ENCODE measurements around the gene ACADL.

The ACADL gene

DNA sequence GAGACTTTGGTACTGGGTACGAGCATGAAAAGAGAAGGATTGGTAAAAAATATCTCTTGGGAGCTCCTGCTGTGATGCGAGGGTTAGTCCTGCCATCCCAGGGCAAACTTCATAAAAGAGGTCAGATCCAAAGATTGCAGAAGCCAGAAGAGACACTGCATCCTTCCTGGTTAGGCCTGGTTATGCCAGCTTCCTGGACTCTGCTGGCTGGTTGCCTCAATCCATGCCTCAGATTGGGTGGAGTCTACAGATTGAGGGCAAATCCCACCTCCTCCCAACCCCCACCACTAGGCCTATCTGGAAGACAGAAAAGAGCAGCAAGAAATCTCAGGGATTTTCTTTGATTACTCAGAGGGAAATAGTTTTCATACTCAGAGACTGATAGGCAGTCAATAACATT is 5.3 kb upstream of the ACADL start:
- H3K4me3 ChIP-seq (ENCODE audit: low read depth, low read length): no peak overlapping the region
- no peak for DNase-seq (ENCODE audit: low read depth)
- TF ChIP-seq, protein P1, sequence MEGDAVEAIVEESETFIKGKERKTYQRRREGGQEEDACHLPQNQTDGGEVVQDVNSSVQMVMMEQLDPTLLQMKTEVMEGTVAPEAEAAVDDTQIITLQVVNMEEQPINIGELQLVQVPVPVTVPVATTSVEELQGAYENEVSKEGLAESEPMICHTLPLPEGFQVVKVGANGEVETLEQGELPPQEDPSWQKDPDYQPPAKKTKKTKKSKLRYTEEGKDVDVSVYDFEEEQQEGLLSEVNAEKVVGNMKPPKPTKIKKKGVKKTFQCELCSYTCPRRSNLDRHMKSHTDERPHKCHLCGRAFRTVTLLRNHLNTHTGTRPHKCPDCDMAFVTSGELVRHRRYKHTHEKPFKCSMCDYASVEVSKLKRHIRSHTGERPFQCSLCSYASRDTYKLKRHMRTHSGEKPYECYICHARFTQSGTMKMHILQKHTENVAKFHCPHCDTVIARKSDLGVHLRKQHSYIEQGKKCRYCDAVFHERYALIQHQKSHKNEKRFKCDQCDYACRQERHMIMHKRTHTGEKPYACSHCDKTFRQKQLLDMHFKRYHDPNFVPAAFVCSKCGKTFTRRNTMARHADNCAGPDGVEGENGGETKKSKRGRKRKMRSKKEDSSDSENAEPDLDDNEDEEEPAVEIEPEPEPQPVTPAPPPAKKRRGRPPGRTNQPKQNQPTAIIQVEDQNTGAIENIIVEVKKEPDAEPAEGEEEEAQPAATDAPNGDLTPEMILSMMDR (IDR thresholded peaks at IDR 0.05; ENCODE audit: control insufficient read depth, extremely low read depth, insufficient read depth): no peak

DNA sequence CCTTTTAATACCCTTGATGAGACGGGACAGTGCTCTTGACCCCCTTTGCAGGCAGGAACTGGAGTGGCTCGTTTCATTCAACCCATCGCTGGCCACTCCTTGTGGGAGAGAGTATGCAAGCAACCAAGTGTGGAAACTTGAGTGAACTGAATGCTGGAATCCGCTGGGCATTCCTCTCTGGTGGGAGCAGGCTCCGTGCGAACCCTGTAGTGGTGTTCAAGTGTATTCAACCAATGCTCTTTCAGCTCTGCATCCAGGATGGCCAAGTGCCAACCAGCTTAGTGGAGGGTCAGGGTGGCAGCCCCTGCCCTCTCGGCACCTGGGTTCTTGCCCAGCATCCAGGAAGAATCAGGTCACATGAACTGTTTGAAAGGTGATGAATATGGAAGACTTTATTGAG is 3.3 kb upstream of the ACADL start:
- no peak overlapping the region for H3K4me3 ChIP-seq (ENCODE audit: low read depth, low read length)
- no peak for DNase-seq (ENCODE audit: low read depth)
- TF ChIP-seq, protein P1 (IDR thresholded peaks at IDR 0.05; ENCODE audit: control insufficient read depth, extremely low read depth, insufficient read depth): no peak

DNA sequence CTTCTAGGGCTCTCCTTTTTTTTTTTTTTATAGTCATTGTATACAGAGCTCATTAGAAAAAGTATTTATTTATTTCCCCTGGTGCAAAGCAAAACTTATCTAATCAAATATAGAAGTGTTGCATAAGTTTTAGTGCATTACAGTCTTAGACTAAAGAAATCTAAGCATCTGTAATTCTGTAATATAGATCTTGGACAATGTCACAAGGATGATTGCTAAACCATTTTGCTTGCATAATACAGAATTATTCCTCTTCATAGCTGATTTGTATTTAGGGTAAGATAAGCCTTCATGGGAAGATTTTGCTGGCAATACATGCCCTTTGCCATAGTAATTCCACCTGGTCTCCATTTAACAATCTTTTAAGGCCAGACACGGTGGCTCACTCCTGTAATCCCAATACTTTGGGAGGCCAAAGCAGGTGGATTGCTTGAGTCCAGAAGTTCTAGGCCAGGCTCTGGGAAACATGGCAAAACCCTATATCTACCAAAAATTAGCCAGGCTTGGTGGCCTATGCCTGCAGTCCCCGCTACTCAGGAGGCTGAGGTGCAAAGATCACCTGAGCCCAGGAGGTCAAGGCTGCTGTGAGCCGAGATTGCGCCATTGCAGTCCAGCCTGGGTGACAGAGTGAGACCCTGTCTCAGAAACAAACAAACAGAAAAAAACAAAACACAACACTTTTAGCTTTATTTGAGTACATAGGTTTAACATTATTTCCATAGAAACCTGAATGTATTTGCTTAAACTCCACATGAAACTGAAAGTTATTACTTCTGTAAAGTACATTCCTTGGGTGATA is 2.2 kb upstream of the ACADL start:
- H3K4me3 ChIP-seq (ENCODE audit: low read depth, low read length): no peak overlapping the region
- TF ChIP-seq, protein P1 (IDR thresholded peaks at IDR 0.05; ENCODE audit: control insufficient read depth, extremely low read depth, insufficient read depth): no peak
- DNase-seq (ENCODE audit: low read depth): no peak

DNA sequence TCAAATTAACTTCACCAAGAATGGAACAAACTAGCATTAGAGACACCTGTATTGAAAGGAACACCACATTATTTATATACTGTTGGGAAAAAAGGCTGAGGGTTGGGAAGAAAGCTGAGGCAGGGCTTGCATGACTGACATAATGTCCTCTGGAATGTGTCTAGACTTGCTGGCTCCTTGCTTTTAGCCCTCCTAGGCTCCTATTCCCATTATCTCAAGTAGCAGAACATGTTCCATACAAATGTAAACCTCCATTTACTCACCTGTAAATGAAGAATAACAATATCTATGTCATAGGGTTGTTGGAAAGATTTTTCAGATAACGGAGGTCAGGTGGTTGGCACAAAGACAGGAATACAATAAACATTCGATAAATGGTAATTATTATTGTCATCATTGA is 976 bp upstream of the ACADL start:
- H3K4me3 ChIP-seq (ENCODE audit: low read depth, low read length): no peak overlapping the region
- TF ChIP-seq, protein P1 (IDR thresholded peaks at IDR 0.05; ENCODE audit: control insufficient read depth, extremely low read depth, insufficient read depth): no peak
- no peak for DNase-seq (ENCODE audit: low read depth)

DNA sequence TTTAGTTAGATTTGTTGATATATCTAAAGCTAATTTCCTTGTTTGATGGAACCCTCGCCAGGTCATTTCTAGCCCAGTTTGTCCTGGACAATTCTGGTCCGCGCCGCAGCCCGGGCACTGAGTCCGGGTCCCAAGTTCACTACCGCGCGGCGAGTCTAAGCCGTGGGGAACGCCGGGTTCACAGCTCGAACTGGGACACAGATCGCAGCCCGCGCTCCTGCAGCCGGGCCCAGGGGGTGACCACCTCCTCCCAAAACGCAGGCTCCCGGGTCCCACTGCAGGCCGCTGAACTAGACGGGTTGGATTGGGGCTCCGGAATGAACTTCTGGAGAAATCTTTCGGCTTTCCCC is 681 bp downstream of the ACADL start:
- DNase-seq (ENCODE audit: low read depth): no peak
- H3K4me3 ChIP-seq (ENCODE audit: low read depth, low read length): no peak overlapping the region
- TF ChIP-seq, protein P1 (IDR thresholded peaks at IDR 0.05; ENCODE audit: control insufficient read depth, extremely low read depth, insufficient read depth): no peak

DNA sequence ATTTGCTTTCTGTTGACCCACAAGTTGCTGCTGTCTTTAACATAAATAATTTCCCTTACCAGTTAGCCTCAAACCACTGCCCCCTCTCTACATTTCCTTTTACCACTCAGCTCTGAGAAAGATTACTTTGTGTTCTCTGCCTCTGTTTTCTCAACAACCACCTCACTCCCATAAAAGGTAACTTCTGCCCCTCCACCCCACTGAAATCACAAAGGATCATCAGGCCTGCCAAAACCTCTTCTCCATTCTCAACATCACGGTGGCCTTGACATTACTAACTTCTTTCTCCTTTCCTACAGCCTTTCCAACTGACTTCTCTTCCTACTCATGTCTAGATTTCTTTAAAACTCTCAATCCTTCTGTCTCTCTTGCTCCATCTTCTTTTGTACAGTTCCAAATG is 10.1 kb downstream of the ACADL start:
- no peak for DNase-seq (ENCODE audit: low read depth)
- TF ChIP-seq, protein P1 (IDR thresholded peaks at IDR 0.05; ENCODE audit: control insufficient read depth, extremely low read depth, insufficient read depth): no peak
- H3K4me3 ChIP-seq (ENCODE audit: low read depth, low read length): no peak overlapping the region

DNA sequence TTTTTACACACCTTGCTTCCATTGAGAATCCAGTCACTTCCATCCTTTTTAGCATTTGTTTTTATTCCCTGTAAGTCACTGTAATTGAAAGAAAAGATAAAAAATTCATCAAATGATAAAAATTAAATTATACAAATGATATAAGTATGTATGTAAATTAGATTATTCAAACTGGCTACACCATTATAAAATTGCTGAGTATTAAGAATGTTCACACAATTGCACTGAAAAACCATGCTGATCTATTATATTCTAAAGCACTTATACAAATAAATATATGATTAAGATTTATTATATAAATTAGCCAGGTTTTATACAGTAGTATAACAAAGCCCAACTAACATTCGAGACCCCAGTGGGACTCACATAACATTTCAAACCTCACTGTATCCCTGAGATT is 15.1 kb downstream of the ACADL start:
- no peak for DNase-seq (ENCODE audit: low read depth)
- H3K4me3 ChIP-seq (ENCODE audit: low read depth, low read length): no peak overlapping the region
- TF ChIP-seq, protein P1 (IDR thresholded peaks at IDR 0.05; ENCODE audit: control insufficient read depth, extremely low read depth, insufficient read depth): no peak
